Embryonic facial prominence (tissue), 1 donor: Measurements from ENCODE around the gene CDSN.

Source experiments
- DNase-seq: peaks from one replicate; pipeline ENCODE4 v3.0.0-alpha.2; 2016; ENCODE audit errors: extremely low spot score

CDSN gene

DNA sequence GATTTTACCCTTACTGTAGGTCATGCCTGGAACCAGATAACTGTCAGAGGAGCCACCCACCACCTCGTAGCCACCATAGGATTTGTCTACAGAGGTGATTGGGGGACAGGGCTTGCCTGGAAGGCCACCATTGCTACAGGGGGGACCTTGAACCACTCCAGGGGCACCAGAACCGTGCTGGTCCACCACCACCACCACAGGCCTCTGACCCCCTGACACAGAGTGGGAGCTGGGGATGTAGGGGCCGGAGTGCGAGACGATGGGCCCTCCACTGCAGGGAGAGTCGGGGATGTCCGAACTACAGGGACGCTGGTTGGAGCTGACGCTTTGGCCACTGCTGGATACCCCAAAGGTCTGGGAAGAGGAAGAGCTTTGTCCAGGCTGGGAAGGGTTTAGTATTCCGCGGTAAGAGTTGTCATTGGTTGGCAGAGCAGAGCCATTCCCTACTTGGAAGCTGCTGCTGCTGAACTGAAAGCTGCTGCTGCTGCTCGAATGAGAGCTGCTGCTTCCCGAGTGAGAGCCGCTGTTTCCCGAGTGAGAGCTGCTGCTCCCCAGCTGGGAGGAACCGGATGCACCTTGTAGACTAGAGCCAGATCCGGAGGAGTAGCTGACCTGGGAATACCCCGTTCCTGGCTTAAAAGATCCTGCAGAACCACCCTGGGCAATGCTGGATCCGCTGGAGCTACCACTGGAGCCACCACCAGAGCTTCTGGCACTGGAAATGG is 3.4 kb downstream of the CDSN start:
- DNase-seq = no peak

GRCh38 chr6:31115941-31116560 is 4.2 kb downstream of the CDSN start:
- no peak for DNase-seq

DNA sequence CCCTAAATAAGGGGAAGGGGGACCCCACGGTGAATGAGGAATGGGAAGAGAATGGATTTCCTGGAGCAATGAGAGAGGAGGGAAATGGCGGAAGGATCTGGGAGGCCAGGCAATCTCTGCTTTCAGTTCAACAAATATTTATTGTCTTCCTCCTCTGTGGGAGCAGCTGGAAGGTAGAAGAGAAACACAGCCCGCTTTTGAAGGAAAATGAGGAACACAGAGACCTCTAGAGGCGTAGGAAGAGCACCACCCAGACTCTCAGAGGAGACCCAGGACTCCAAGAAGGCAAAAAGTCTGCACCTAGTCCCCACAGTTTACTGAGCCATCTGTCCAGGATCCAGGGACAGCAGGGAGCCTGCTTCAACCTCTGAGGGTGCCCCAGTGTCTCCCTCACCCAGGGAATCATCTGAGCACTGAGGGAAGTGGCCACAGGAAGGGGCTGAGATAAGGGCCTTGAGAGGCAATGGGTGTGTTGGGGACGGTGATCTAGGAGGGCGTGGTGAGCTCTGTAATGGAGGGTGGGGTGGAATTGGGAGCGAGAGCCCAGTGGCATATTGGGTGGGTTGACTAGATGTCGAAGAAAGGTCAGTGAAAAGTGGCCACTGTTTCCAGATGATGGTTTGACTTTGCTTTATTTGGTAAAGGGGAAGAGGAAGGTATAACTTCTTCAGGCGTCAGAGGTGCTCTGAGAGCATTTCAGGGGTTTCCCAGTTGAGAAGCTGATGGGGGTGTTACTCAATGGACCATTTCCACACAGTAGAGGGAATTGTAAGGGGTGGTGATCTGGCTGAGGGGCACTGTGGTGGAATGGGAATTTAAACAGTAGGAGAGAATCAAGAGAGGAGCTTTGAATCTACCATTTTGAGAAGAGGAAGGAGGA is 5.0 kb downstream of the CDSN start:
- DNase-seq = no peak

DNA sequence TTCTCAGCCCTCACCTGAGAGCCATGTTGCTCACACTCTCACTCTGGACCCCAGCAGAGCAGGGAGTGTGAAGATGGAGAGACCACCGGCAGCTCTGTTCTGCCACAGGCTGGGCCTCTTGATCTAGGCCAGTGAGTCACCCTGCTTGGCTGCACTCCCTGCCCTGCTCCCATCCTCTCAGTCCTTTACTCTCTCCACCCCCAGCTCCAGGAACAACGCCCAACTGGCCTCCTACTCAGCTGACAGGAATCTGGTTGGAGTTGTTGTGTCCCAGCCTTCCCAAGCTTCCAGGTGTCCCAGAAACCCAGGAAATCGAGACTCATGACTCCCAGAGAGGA is 5.7 kb downstream of the CDSN start, which contains the start of gene PSORS1C1:
PSORS1C1 (plus strand) TSS at position 260 of the 338 bp plus-strand sequence. CDS start 14,833 bp downstream, outside the sequence.
- DNase-seq = no peak

DNA sequence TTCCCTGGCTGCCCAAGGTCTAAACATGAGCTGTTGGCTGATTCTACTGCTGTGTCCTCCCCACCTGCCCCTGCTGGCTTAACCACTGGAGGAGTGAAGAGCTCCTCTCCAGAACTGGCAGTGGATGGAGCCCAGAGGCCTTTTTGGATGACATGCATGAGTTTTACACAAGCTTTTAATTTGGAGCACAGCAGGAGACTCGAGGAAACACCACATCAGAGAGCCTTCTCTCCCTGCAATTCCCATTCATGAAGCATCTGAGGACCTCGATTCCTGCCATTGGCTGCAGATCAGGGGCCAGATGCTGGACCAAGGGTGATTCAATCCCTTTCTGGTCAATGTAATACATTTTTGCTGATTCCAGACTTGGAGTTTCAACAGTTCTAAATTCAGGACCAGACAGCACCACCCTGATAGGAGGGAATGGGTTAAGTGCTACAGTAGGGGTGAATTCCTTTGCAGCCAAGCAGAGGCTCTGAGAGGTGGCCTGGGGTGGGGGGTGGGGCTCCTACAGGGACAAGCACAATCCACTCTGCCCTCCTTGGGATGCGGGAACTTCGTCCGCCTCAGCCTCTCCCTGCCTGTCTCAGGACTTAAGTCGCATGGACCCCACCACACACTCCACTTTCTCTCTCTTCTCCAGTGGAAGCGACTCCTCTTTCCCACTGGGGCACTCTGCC is 6.2 kb downstream of the CDSN start:
- DNase-seq = no peak

DNA sequence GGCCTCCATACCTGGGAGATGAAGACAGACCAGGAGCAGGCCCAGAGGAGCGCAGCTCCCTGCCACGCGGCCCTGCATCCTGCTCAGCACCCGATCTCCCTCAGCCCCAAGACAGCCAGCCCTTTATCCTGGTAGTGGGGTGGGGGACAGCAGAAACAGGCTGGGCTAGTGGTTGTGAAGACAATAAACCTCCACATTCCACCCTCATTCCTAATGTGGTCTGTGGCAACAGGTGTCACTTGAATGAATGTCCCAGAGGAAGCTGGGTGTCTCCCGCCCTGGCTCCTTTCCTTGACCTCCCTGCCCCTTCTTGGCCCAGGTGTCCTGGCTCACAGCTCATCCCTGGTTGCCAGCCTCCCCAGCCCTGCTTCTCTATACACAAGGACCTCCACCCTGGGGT is 7.8 kb downstream of the CDSN start, which contains the start of gene C6orf15:
C6orf15 (minus strand) TSS at position 98 of the 400 bp plus-strand sequence; CDS start at position 78, 20 bp downstream.
- DNase-seq = no peak

DNA sequence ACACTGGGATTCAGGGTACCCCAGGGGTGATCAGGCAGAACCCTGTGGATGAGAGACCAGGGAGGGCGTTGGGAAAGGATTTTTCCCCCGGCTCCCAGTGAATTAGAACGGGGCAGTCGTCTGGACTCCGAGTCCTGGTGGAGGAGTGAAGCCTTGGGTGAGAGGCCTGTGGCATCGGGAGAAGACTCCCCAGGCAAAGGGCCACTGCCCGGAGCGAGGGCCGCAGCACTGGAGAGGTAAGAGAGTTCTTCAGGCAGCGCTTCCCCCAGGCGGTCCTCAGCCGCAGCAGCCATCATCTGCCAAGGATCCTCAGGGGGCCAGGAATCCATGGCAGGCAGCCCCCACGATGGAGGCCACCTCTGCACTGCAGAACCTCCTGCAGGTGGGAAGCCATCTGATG is 8.5 kb downstream of the CDSN start:
- DNase-seq = no peak

GRCh38 chr6:31110825-31111582 is 9.2 kb downstream of the CDSN start:
- DNase-seq = no peak

GRCh38 chr6:31107052-31107451 is 13.2 kb downstream of the CDSN start:
- no peak for DNase-seq

DNA sequence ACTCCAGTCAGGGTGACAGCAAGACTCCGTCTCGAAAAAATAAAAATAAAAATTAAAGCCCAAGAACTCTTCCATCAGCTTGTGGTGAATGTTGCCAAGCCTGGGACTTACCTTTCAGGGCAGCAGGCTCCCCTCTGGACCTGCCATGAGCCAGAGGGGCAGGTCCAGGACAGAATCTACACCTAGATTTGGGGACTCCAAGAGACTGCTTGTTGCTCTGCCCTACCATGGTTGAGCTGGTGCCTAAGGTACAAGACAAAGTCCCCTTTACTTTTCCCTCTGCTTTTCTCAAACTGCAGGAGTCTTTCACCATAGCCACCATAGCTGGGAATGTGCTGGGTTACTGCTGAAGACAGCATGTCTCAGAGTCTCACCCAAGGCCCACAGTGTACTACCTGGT is 17.1 kb downstream of the CDSN start:
- no peak for DNase-seq

DNA sequence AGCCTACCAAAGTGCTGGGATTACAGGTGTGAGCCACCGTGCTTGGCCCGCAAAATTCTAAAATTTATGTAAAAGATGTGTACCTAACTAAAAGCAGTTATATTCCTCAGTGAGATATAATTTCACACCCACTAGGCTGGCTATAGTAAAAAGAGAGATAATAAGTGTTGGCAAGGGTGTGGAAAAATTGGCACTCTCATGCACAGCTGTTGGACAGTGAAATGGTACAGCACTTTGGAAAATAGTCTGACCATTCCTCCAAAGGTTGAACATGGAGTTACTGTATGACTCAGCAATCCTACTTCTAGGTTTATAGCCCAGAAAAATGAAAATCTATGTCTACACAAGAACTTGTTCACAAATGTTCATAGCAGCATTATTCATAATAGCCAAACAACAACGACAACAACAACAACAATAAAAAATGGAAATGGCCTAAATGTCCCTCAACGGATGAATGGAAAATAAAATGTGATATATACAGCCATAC is 21.8 kb downstream of the CDSN start:
- DNase-seq = no peak

DNA sequence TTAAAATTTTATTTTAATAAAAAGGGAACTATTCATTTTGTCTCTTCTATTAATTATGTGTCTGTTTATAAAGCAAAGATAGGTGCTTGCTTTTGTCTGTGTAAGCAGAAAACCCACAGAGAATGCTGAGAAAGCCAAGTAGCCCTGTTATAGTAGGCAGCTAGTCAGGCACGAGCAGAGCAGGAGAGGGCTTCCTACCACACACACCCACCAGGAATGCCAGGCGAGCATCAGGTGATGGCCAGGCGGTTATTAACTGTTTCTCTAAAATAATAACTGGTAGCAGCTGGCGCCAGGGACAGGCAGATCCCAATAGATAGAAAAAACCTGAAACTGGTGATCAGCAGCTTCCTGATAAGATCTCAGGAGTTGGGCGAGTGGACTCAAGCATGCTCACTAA is 23.6 kb downstream of the CDSN start:
- DNase-seq = no peak

DNA sequence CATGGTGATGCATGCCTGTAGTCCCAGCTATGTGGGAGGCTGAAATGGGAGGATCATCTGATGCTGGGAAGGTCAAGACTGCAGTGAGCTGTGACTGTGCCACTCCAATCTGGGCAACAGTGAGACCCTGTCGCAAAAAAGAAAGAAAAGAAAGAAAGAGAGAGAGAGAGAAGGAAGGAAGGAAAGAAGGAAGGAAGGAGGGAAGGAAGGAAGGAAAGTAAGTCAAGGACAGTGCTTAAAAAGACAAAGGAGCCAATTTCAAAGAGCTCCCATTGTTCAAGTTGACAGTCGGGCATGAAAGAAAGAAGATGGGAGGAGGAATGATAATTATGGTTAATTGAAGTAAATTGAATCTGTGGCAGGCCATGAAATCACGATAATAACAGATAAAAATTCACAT is 24.0 kb downstream of the CDSN start:
- no peak for DNase-seq

DNA sequence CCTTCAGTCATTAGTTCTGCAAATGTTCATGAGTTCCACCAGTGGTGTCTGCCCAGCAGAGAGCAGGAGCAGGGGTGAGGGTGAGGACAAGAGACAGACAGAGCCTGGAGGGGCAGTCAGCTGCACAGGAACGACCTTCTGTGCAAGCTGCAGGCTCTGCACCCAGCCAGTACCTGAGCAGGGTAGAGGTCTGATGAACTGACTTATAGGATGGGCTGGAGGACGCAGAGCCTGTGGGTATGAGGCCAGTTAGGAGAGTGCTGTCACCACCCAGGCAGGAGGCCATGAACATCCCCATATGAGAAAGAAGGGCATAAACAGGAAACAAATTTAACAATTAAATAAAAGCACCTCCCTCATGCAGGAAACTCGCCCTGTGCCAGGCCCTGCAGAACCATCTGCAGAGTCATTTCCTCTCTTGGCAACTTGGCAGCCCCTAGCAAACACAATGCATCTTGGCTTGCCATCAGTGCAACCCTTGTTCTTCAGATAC is 25.8 kb downstream of the CDSN start:
- DNase-seq = no peak

DNA sequence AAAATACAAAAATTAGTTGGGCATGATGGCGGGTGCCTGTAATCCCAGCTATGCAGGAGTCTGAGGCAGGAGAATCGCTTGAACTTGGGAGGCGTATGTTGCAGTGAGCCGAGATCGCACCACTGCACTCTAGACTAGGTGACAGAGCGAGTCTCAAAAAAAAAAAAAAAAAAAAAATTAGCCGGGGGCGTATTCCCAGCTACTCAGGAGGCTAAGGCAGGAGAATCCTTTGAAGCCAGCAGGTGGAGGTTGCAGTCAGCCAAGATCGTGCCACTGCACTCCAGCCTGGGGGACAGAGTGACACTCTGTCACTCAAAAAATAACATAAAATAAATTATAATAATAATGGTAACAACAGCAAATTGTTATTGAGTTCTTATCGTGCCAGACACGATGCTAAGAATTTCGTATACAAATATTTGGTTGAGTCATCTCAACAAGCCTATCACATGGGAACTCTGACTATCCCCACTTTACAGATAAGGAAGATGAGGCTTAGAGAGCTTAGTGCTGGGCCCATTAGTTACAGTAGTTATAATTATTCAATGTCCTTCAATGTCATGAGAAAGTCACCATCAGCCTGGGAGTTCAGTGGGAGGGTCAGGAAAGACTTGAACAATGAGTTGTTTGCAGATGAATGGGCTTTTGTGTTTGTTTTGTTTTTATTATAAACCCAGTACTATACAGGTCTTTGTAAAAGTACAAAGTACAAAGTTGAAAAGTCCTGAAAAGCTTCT is 27.3 kb downstream of the CDSN start:
- no peak for DNase-seq

GRCh38 chr6:31092238-31092637 is 28.0 kb downstream of the CDSN start:
- no peak for DNase-seq

GRCh38 chr6:31091680-31092079 is 28.6 kb downstream of the CDSN start:
- DNase-seq = no peak

- no peak for DNase-seq
Measured at GRCh38 chr6:31090973-31091364, 29.3 kb downstream of the CDSN start.

DNA sequence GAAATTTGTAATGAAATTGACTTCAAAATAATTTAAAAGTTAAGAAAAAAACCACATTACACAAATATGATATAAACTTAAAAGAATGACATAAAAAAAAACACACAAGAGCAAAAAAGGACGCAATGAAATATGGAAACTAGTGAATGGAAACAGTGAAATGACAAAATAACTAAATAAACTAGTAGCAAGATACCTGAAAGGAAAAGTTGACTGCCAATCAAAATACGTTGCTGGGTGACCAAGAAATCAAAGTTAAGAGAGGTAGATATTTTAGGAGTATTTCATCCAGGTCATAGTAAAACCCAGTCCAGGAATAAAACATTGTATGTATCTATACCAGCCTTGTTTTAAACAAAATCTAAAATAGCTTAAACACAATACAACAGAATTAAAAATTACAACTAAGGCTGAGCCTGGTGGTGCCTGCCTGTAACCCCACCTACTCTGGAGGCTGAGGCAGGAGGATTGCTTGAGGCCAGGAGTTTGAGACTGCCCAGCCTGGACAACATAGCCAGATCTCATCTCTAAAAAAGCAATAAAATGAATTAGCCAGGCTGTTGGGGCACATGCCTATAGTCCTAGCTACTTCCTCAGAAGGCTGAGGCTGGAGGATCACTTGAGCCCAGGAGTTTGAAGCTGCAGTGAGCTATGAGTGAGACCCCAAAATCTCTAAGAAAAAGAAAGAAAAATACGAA is 29.8 kb downstream of the CDSN start:
- DNase-seq = no peak
